ENCODE data around the gene PKM. TPM values are rescaled to one million over a fixed set of nuclear protein-coding genes. Genes with fewer than 3 reads are reported as not detected.

PKM gene
- total and polyA plus RNA-seq, 2 experiments from 2014 or later = 1,894 to 2,578 TPM

DNA sequence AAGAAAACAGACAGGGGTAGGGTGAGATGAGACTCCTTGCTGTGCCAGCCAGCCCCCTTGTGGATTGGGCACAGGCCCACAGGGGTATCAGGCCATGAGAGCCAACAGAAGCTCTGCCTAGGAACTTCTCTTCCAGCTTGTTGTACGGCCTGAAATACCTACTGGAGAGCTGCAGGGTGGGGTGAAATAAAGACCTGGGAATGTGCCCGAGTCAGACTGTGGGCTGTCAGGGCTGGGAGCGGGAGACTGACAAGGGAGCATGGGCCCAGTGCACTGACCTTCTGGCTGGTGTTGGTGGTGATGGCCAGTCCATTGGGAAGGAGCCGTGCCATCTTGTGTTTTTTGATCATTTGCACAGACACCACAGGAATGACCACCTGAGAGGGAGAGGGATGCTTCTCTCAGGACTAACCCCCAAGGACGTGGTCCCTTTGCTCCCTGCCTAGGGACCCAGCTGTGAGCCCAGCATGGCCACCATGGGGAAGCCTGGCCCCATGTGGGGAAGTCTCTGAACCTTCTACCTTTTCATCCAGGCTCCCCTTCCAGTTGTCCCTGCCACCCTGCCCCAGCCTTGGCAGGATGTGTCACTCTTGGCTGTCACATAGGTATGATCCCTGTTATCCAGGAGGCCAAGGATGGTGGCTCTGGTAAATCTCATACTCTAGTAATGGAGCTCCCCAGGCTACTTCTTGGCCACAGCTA, 64.1 kb downstream of the PKM start:
- Histone ChIP-seq H3K9me3 (ENCODE audit: low read depth) (no peaks in the 10 kb centered on the region), H3K27ac (no peak overlapping the region), H3K4me3 (no peak overlapping the region), H3K4me1 (ENCODE audit: low read depth) (peaks cover 6% of the 10 kb centered on the region), H3K36me3 (no peaks in the 10 kb centered on the region), H3K27me3 (no peaks in the 10 kb centered on the region)
- TF ChIP-seq, protein P1, sequence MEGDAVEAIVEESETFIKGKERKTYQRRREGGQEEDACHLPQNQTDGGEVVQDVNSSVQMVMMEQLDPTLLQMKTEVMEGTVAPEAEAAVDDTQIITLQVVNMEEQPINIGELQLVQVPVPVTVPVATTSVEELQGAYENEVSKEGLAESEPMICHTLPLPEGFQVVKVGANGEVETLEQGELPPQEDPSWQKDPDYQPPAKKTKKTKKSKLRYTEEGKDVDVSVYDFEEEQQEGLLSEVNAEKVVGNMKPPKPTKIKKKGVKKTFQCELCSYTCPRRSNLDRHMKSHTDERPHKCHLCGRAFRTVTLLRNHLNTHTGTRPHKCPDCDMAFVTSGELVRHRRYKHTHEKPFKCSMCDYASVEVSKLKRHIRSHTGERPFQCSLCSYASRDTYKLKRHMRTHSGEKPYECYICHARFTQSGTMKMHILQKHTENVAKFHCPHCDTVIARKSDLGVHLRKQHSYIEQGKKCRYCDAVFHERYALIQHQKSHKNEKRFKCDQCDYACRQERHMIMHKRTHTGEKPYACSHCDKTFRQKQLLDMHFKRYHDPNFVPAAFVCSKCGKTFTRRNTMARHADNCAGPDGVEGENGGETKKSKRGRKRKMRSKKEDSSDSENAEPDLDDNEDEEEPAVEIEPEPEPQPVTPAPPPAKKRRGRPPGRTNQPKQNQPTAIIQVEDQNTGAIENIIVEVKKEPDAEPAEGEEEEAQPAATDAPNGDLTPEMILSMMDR (IDR thresholded peaks at IDR 0.05; ENCODE audit: low read depth, low read length) = no peak
- no peak for DNase-seq (ENCODE audit: low read depth in 1 of 2, low spot score in 1 of 2)

DNA sequence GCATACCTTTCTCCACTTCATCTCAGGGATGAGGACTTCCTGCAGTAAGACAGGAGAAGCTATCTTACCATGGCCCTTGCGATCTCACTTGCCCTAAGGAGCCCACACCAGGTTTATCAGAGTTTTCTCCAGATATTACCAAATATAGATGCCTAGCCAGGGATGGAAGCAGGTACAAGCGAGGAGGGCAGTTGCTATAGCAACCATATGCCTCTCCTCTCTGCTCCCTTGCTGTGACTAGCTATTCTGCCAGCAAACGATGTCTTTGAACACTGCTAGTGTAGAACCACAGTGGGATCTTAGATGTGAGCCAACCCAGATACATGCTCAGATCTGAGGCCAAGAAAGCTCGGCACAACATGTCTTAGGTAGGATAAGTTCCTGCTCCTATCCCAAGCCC, 67.3 kb downstream of the PKM start:
- Histone ChIP-seq H3K27ac (no peak overlapping the region), H3K4me1 (ENCODE audit: low read depth) (peaks cover 6% of the 10 kb centered on the region), H3K36me3 (no peaks in the 10 kb centered on the region), H3K9me3 (ENCODE audit: low read depth) (no peaks in the 10 kb centered on the region), H3K27me3 (no peaks in the 10 kb centered on the region), H3K4me3 (no peak overlapping the region)
- TF ChIP-seq, protein P1 (IDR thresholded peaks at IDR 0.05; ENCODE audit: low read depth, low read length) = no peak
- DNase-seq (ENCODE audit: low read depth in 1 of 2, low spot score in 1 of 2) = no peak

DNA sequence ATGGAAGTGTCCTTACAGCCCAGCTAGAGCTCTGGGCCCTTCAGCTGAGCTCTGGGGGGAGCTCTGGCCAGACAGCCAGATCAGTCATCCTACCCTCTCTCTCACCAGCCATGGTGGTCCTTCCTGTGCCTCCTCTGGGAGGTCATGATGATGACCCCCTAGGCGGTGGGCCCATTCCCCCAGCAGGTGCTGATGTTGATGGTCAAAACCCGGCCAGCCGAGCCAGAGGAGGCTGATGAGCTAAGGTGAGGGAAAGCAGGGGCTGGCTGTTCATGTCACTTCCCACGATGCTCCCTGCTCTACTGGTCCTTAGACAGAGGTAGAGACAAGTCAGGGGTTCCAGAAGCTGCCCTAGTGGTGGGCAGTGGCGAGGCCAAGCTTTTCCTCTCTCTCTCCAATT, 68.4 kb downstream of the PKM start:
- H3K27me3 ChIP-seq = no peaks in the 10 kb centered on the region
- TF ChIP-seq, protein P1 (IDR thresholded peaks at IDR 0.05; ENCODE audit: low read depth, low read length) = no peak
- no peak overlapping the region for H3K4me3 ChIP-seq
- H3K27ac ChIP-seq = no peak overlapping the region
- no peak for DNase-seq (ENCODE audit: low read depth in 1 of 2, low spot score in 1 of 2)
- no peaks in the 10 kb centered on the region for H3K9me3 ChIP-seq (ENCODE audit: low read depth)
- H3K4me1 ChIP-seq (ENCODE audit: low read depth) = no peaks in the 10 kb centered on the region
- no peaks in the 10 kb centered on the region for H3K36me3 ChIP-seq

DNA sequence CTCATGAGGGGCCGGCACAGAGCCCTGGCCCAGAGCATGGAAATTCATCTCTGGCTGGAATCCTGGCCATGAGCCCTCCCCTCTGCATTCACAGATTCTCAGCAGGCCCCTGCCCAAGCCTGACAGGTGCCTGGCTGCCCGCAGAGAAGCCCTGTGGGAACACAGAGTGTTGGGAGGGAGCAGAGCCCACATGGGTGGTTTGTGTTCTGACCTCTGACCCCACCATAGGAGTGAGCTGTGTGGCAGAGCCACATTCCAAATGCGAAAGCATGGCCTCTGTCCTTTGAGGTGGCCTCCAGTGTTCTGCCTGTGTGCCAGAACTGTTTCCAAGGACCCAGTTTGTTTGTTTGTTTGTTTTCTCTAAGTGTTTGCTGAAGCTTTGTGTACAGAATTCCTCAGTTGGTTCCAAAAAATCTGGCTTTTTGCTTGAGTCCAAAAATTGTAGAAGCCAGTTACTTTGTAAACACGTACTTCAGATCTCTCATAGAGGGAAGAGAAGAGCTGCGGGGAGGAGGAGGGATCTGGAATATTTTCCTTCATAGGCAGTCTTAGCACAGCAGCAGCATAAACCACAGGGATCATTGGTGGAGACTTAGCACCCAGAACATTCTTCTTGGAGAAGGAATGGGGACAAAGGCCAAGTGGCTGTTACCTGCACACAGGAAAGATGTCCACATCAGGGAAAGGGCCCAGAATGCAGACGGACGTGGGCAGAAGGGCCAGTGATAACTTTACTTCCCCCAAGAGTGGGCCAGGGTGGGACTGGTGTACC, 69.4 kb downstream of the PKM start:
- Histone ChIP-seq H3K4me3 (no peak overlapping the region), H3K27ac (no peak overlapping the region), H3K27me3 (no peaks in the 10 kb centered on the region), H3K36me3 (no peaks in the 10 kb centered on the region), H3K9me3 (ENCODE audit: low read depth) (no peaks in the 10 kb centered on the region), H3K4me1 (ENCODE audit: low read depth) (no peaks in the 10 kb centered on the region)
- TF ChIP-seq, protein P1 (IDR thresholded peaks at IDR 0.05; ENCODE audit: low read depth, low read length) = no peak
- DNase-seq (ENCODE audit: low read depth in 1 of 2, low spot score in 1 of 2) = no peak

DNA sequence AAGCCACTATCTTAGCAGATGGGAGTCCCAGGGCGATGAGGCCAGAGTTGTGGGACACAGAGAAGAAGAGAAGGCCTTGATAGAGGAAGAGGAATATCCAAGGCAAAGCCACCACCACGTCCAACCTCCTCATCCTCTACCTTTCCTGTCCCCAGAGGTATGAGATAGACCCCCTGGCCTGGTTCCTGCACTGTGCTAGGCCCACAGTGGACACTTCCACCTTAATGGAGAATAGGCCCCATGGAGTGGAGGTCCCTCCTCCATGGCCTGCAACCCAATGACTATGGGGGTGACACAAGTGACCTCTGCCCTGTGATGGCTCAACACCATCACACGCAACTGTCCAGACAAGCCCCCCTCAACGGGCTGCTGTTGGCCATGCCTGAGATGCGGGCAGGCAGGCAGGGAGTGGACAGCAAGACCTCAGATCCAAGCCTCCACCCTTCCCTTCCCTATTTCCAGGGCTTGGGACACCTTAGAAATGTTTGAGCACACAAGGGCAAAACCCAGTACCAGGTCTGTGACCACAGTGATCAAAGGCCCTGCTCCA, 70.2 kb downstream of the PKM start:
- DNase-seq (ENCODE audit: low read depth in 1 of 2, low spot score in 1 of 2) = no peak
- H3K27me3 ChIP-seq = no peaks in the 10 kb centered on the region
- H3K36me3 ChIP-seq = no peaks in the 10 kb centered on the region
- no peaks in the 10 kb centered on the region for H3K9me3 ChIP-seq (ENCODE audit: low read depth)
- H3K4me3 ChIP-seq = no peak overlapping the region
- peaks cover under 1% of the 10 kb centered on the region for H3K4me1 ChIP-seq (ENCODE audit: low read depth)
- no peak overlapping the region for H3K27ac ChIP-seq
- TF ChIP-seq, protein P1 (IDR thresholded peaks at IDR 0.05; ENCODE audit: low read depth, low read length) = no peak
